B cell (primary cell): ENCODE measurements around the gene UNC5A.

ENCODE experiments used
- CTCF ChIP-seq: fragments of 200-600 bp; IDR thresholded peaks from one replicate; pipeline ENCODE4 v1.8.0; 2022; ENCODE audit warnings: antibody characterized with exemption, mild to moderate bottlenecking
- EZH2 ChIP-seq: IDR thresholded peaks from 2 replicates; pipeline ENCODE4 v1.6.1; 2012; ENCODE audit warnings: borderline replicate concordance, low read depth, mild to moderate bottlenecking, moderate library complexity, low read length; ENCODE audit not compliant: insufficient read depth, poor library complexity, severe bottlenecking

DNA sequence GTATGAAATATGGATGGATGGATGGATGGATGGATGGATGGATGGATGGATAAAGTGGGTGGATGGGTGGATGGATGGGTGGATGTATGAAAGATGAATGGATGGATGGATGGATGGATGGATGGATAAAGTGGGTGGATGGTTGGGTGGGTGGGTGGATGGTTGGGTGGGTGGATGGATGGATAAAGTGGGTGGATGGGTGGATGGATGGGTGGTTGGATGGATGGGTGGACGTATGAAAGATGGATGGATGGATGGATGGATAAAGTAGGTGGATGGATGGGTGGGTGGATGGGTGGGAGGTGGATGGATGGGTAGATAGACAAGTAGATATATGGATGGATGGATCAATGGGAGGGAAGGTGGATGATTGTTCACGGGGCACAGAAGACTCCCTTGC is 19.0 kb downstream of the UNC5A start:
- TF ChIP-seq CTCF = no peak
- no peak for TF ChIP-seq EZH2
